SK-N-SH treated with all-trans-retinoic acid at 6 μM for 48 hours (cell line): ENCODE measurements around the gene CTIF.

ENCODE experiments used
- BACH2 ChIP-seq: fragments of 250-450 bp; sonication (Bioruptor Pico); IDR thresholded peaks from 2 replicates; pipeline ENCODE4 v1.9.0; 2021; ENCODE audit warnings: mild to moderate bottlenecking, borderline replicate concordance
- ZNF8 ChIP-seq: fragments of 450-650 bp; formaldehyde crosslinking; IDR thresholded peaks from 2 replicates; pipeline ENCODE4 v1.5.0; 2020; ENCODE audit warnings: mild to moderate bottlenecking, moderate library complexity
- TF ChIP-seq, protein P1 (sequence below): fragments of 250-450 bp; sonication (Bioruptor Pico); IDR thresholded peaks from 2 replicates; pipeline ENCODE4 v1.8.0; 2021; ENCODE audit warnings: low read depth, mild to moderate bottlenecking, moderate library complexity, borderline replicate concordance

DNA sequence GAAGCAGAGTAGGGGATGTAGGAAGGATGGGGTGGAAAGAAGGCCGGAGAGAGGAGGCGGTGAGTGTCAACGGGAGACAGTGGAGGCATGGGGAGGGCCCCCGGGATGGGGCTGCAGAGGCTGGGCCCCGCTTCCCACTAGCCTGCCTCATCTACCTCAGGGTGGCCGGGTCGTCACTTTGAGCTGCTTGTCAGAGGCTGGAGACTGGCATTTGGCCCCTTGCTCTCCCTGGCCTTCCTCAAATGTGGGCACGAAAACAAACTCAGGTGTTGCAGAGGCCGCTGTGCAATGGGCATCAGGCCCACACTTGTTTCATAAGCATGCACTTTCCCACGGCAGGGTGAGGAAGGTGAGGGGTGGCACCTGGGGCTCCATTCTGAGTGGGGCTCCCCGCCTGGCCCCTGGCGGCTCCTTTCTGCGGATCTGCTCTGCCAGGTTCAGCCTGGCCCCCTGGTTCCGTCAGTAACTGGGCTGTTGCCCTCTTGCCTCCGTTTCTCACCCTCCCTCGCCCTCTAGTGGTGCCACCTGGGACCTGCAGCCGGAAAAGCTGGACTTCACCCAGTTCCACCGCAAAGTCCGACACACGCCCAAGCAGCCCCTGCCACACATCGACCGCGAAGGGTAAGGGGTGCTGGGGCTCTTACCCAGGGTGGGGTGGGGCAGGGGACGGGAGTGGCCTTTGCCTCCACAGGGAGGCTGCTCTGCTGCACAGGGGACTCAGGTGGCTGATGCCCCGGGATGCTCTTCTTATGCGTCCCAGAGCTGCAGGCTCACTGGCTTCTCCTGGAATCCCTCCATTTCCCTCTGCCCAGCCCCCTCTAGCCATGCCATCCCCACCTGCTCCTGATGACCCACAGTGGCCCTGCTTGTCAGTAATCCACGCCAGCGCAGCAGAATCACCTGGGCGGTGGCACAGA lies 125.4 kb downstream of the CTIF start:
- TF ChIP-seq, protein P1, sequence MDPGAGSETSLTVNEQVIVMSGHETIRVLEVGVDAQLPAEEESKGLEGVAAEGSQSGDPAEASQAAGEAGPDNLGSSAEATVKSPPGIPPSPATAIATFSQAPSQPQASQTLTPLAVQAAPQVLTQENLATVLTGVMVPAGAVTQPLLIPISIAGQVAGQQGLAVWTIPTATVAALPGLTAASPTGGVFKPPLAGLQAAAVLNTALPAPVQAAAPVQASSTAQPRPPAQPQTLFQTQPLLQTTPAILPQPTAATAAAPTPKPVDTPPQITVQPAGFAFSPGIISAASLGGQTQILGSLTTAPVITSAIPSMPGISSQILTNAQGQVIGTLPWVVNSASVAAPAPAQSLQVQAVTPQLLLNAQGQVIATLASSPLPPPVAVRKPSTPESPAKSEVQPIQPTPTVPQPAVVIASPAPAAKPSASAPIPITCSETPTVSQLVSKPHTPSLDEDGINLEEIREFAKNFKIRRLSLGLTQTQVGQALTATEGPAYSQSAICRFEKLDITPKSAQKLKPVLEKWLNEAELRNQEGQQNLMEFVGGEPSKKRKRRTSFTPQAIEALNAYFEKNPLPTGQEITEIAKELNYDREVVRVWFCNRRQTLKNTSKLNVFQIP: no peak
- TF ChIP-seq BACH2 (CRISPR knock-in tag) (no peak), ZNF8 (no peak)
